WI38 (cell line): ENCODE results near the gene ZNF544.

Experiments
- H3K4me3 ChIP-seq: 2 replicates; pipeline ENCODE4 v1.5.1; 2011; ENCODE audit warnings: low read depth, mild to moderate bottlenecking, control low read depth, low read length
- CTCF ChIP-seq: IDR thresholded peaks from 2 replicates; pipeline ENCODE4 v1.5.1; 2012; ENCODE audit warnings: low read depth, mild to moderate bottlenecking, control low read depth, low read length

Gene ZNF544

DNA sequence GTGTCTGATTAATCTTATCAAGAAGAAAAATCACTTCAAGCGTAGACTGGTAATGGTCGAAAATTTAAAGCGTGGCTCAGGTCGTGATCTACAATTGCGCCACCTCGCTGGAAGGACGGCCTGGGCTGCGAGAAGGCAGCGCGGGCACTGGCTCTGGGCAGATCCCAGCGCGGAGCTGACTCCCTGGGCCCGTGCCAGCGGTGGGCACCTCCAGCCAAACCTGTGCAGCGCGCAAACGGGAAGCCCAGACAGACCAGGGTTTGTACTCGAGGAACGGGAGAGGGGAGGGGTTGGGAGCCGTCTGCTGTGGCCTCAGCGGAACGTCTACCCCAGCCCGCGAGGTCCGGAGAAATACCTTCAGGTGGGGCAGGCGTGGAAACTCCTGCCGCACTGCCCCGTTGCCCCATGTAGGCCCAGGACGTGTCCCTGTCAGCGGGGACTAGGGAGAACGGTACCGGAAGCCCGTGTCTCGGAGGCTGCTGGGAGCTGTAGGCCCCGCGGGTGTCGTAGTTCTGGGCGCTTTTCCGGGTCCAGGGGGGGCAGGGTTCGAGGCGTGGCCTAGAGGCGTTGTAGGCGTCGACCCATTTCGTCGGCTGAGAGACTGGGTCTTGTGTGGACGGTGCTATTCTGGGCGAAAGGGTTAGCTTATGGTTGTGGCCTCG is 24.8 kb upstream of the ZNF544 start:
- H3K4me3 ChIP-seq, result no peak overlapping the region
- TF ChIP-seq CTCF, result no peak

DNA sequence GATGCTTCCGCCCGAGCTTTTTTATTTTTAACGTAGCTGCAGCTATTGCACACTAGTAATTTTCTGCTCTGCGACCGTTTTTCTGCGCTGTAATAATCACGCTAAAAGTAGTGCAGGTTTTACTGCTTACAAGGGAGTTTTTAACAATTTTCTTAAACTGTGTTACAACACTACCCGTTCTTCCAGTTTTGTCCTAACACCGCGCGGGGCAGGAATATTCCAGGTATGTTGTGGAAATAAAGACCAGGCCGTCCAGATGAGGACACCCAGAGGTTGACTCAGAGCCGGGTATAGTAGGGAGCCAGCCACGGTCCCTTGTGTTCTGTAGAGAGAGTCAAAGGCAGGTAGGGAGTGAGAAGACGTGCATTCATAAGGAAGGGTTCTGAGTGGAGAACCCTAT is 24.1 kb upstream of the ZNF544 start:
- TF ChIP-seq CTCF, result no peak
- no peak overlapping the region for H3K4me3 ChIP-seq

DNA sequence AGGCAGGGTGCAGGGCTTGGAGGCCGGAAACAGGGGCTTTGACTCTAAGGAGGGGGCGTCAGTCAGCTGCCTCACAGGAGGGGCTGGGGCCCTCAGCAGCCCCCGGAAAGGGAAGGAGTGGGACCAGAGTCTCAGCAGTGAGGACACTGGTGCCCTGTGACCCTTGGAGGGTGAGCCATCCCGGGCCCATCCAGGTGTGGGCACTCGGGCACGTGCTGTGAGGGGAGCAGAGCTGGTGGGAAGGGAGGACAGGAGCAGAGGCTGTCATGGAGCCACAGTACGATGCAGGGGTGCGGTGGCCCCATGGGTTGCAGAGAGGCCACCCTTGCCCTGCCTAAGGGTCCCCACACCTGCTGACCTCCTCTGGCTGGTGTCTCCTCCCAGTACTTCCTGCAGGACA is 19.1 kb upstream of the ZNF544 start:
- no peak for TF ChIP-seq CTCF
- no peak overlapping the region for H3K4me3 ChIP-seq

- TF ChIP-seq CTCF, result no peak
- H3K4me3 ChIP-seq, result no peak overlapping the region
Measured at GRCh38 chr19:58212336-58213074, 16.2 kb upstream of the ZNF544 start.

DNA sequence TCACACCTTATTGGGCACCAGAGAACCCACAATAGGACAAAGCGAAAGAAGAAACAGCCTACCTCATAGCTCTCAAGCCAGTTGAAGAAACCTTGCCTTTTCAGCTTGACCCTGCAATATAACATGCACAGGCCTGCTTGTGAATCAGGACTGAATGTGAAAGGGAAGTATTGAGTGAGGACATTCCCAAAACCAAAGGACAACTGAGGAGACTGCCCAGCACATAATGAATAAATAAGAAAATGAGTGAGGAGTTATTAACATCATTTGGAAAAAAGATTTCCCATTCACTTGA is 15.7 kb upstream of the ZNF544 start:
- TF ChIP-seq CTCF, result no peak
- H3K4me3 ChIP-seq, result no peak overlapping the region

DNA sequence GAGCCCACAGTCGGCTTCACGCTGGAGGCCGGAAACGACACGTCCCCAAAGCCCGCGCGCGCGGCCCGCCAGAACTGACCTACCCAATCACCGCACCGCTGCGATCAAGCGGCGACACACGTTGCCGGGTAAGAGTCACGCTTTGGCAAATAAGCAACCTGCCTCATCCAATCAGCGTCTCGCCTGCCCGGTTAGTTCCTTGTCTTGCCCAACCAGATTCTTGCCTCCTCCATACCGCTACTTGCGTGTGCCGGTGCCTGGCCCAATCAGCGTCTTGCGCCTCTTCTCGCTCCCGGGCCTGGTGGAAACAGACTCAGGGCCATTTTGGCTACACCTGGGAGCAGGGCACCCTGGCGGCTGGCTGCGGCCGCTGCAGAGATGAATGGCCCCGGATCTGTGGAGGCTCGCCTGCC is 11.6 kb upstream of the ZNF544 start:
- no peak for TF ChIP-seq CTCF

GRCh38 chr19:58217607-58218391 is 10.9 kb upstream of the ZNF544 start:
- no peak overlapping the region for H3K4me3 ChIP-seq
- no peak for TF ChIP-seq CTCF

More for the DNA sequence above, 11.6 kb upstream of the ZNF544 start:
- no peak overlapping the region for H3K4me3 ChIP-seq
